ENCODE results near the gene ANKRD13D.
A peak's percentile ranks its signal among the peaks of the same experiment; 100 is the strongest.

Gene ANKRD13D

DNA sequence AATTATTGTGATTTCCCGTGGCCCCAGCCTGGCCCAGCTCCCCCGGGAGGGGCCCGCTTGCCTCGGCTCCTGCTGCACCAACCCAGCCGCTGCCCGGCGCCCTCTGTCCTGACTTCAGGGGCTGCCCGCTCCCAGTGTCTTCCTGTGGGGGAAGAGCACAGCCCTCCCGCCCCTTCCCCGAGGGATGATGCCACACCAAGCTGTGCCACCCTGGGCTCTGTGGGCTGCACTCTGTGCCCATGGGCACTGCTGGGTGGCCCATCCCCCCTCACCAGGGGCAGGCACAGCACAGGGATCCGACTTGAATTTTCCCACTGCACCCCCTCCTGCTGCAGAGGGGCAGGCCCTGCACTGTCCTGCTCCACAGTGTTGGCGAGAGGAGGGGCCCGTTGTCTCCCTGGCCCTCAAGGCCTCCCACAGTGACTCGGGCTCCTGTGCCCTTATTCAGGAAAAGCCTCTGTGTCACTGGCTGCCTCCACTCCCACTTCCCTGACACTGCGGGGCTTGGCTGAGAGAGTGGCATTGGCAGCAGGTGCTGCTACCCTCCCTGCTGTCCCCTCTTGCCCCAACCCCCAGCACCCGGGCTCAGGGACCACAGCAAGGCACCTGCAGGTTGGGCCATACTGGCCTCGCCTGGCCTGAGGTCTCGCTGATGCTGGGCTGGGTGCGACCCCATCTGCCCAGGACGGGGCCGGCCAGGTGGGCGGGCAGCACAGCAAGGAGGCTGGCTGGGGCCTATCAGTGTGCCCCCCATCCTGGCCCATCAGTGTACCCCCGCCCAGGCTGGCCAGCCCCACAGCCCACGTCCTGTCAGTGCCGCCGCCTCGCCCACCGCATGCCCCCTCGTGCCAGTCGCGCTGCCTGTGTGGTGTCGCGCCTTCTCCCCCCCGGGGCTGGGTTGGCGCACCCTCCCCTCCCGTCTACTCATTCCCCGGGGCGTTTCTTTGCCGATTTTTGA, 3.3 kb upstream of the ANKRD13D start:
- TF ChIP-seq PAX5 (IDR thresholded peaks at IDR 0.05; ENCODE audit: insufficient read depth, low read length, severe bottlenecking): no peak
- no peak for TF ChIP-seq POLR2AphosphoS5 (IDR thresholded peaks at IDR 0.05; ENCODE audit: low read depth, low read length)
- no peak for TF ChIP-seq SPI1 (IDR thresholded peaks at IDR 0.05; ENCODE audit: low read depth, low read length)
- TF ChIP-seq TAF1 (IDR thresholded peaks at IDR 0.05; ENCODE audit: low read depth, low read length): no peak
- TF ChIP-seq POLR2A (IDR thresholded peaks at IDR 0.05; ENCODE audit: low read depth, low read length): no peak
- no peak for TF ChIP-seq POU2F2 (IDR thresholded peaks at IDR 0.05; ENCODE audit: low read depth, low read length)
- no peak for FAIRE-seq
- no peak for DNase-seq (ENCODE audit: insufficient read length, low spot score)

GRCh38 chr11:67286621-67287333, 2.3 kb upstream of the ANKRD13D start:
- DNase-seq (ENCODE audit: insufficient read length, low spot score) (no peak), FAIRE-seq (no peak)

GRCh38 chr11:67287355-67288197, 1.5 kb upstream of the ANKRD13D start:
- no peak for DNase-seq (ENCODE audit: insufficient read length, low spot score)
- peak; percentile 60 for FAIRE-seq
- TF ChIP-seq POLR2A (IDR thresholded peaks at IDR 0.05; ENCODE audit: low read depth, low read length) (no peak), PAX5 (IDR thresholded peaks at IDR 0.05; ENCODE audit: insufficient read depth, low read length, severe bottlenecking) (no peak), TAF1 (IDR thresholded peaks at IDR 0.05; ENCODE audit: low read depth, low read length) (no peak), POU2F2 (IDR thresholded peaks at IDR 0.05; ENCODE audit: low read depth, low read length) (no peak), POLR2AphosphoS5 (IDR thresholded peaks at IDR 0.05; ENCODE audit: low read depth, low read length) (no peak), SPI1 (IDR thresholded peaks at IDR 0.05; ENCODE audit: low read depth, low read length) (no peak)

More at GRCh38 chr11:67286621-67287333, 2.3 kb upstream of the ANKRD13D start:
- TF ChIP-seq POLR2A (IDR thresholded peaks at IDR 0.05; ENCODE audit: low read depth, low read length): no peak
- TF ChIP-seq TAF1 (IDR thresholded peaks at IDR 0.05; ENCODE audit: low read depth, low read length): no peak
- TF ChIP-seq PAX5 (IDR thresholded peaks at IDR 0.05; ENCODE audit: insufficient read depth, low read length, severe bottlenecking): no peak
- TF ChIP-seq POU2F2 (IDR thresholded peaks at IDR 0.05; ENCODE audit: low read depth, low read length): peak; percentile 52; the same call in 1 of the 2 replicates
- no peak for TF ChIP-seq POLR2AphosphoS5 (IDR thresholded peaks at IDR 0.05; ENCODE audit: low read depth, low read length)
- peak; percentile 4; the same call in 1 of the 2 replicates for TF ChIP-seq SPI1 (IDR thresholded peaks at IDR 0.05; ENCODE audit: low read depth, low read length)

DNA sequence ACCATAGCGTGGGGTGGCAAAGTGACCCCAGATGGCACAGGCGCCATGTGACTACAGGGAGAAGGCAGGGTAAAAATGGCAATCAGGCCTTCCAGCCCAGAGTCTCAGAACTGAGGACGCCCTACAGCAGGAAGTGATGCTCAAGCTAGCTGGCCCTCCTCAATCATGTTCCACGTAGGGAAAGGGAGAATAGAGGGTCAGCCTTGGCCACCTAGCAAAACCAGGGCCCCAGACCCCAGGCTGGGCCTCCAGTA, 978 bp upstream of the ANKRD13D start:
- DNase-seq (ENCODE audit: insufficient read length, low spot score) (no peak), FAIRE-seq (no peak)
- no peak for TF ChIP-seq SPI1 (IDR thresholded peaks at IDR 0.05; ENCODE audit: low read depth, low read length)

- DNase-seq (ENCODE audit: insufficient read length, low spot score): peak; percentile 94
These were observed 464 bp upstream of the ANKRD13D start for GRCh38 chr11:67288452-67289225.

GRCh38 chr11:67289651-67290479, 762 bp downstream of the ANKRD13D start:
- DNase-seq (ENCODE audit: insufficient read length, low spot score): no peak
- peak; percentile 55 for FAIRE-seq
- 0 out of 2 replicates have a peak, but pooled peaks have one; percentile 26 for TF ChIP-seq POLR2AphosphoS5 (IDR thresholded peaks at IDR 0.05; ENCODE audit: low read depth, low read length)
- no peak for TF ChIP-seq POU2F2 (IDR thresholded peaks at IDR 0.05; ENCODE audit: low read depth, low read length)

More at GRCh38 chr11:67288452-67289225, 464 bp upstream of the ANKRD13D start:
- FAIRE-seq: peak; percentile 98
- TF ChIP-seq PAX5 (IDR thresholded peaks at IDR 0.05; ENCODE audit: insufficient read depth, low read length, severe bottlenecking) (peak; percentile 85), TAF1 (IDR thresholded peaks at IDR 0.05; ENCODE audit: low read depth, low read length) (peak; percentile 90), POLR2A (IDR thresholded peaks at IDR 0.05; ENCODE audit: low read depth, low read length) (peak; percentile 97), POLR2AphosphoS5 (IDR thresholded peaks at IDR 0.05; ENCODE audit: low read depth, low read length) (peak; percentile 98), SPI1 (IDR thresholded peaks at IDR 0.05; ENCODE audit: low read depth, low read length) (peak; percentile 62), POU2F2 (IDR thresholded peaks at IDR 0.05; ENCODE audit: low read depth, low read length) (peak; percentile 79)

DNA sequence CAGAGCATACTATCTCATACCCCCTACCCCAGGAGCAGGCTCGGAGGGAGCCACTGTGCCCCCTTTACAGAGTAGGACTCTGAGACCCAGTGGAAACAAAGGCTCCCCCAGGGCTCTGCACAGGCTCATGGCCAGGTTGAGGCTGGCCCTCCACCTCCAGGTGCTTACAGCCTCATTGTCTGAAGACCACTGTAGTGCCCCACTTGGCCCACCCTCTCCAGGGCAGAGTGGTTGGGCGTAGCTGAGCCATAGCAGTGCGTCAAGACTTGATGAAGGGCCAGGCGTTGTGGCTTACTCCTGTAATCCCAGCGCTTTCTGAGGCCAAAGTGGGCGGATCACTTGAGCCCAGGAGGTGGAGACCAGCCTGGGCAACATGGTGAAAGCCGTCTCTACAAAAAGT, 1.7 kb downstream of the ANKRD13D start:
- DNase-seq (ENCODE audit: insufficient read length, low spot score): no peak
- no peak for FAIRE-seq
- TF ChIP-seq POU2F2 (IDR thresholded peaks at IDR 0.05; ENCODE audit: low read depth, low read length) (no peak), POLR2AphosphoS5 (IDR thresholded peaks at IDR 0.05; ENCODE audit: low read depth, low read length) (no peak), PAX5 (IDR thresholded peaks at IDR 0.05; ENCODE audit: insufficient read depth, low read length, severe bottlenecking) (no peak), TAF1 (IDR thresholded peaks at IDR 0.05; ENCODE audit: low read depth, low read length) (no peak), POLR2A (IDR thresholded peaks at IDR 0.05; ENCODE audit: low read depth, low read length) (no peak), SPI1 (IDR thresholded peaks at IDR 0.05; ENCODE audit: low read depth, low read length) (no peak)

Data from GM12891 (cell line).